Measurements from ENCODE around the gene TEX26. TPM values are rescaled to one million over a fixed set of nuclear protein-coding genes. Genes with fewer than 3 reads are reported as not detected.

TEX26 gene
- total and polyA plus RNA-seq, 4 donors = 0.08 to 0.31 TPM; not detected in 2

- no peaks in the 10 kb centered on the region for H3K9me3 ChIP-seq (ENCODE audit: control insufficient read depth in 4 of 4, low read length in 3 of 4)
- H3K4me3 ChIP-seq (ENCODE audit: low read depth in 1 of 3, low read length in 3 of 3) = no peak overlapping the region
- no peaks in the 10 kb centered on the region for H3K36me3 ChIP-seq (ENCODE audit: control insufficient read depth in 4 of 4, insufficient read depth in 3 of 4, low read depth in 1 of 4, low read length in 3 of 4)
- H3K4me1 ChIP-seq (ENCODE audit: control insufficient read depth in 4 of 4, insufficient read depth in 4 of 4, low read length in 3 of 4) = no peaks in the 10 kb centered on the region
- DNase-seq (ENCODE audit: low spot score) = no peak
- 88% methylated on average over 4 of the region's 4 CpGs for WGBS
- no peak for TF ChIP-seq RAD21 (IDR thresholded peaks at IDR 0.05)
- TF ChIP-seq GABPA (IDR thresholded peaks at IDR 0.05 in 1 of 2, conservative IDR thresholded peaks at IDR 0.05 in 1 of 2) = no peak
- TF ChIP-seq YY1 (IDR thresholded peaks at IDR 0.05) = no peak
- no peak overlapping the region for H3K27ac ChIP-seq (ENCODE audit: low read depth in 1 of 2, low read length in 2 of 2)
- H3K27me3 ChIP-seq (ENCODE audit: control insufficient read depth in 4 of 4, insufficient read depth in 4 of 4, low read length in 3 of 4) = no peaks in the 10 kb centered on the region
- no peak overlapping the region for H3K9ac ChIP-seq (ENCODE audit: low read depth in 1 of 2, low read length in 2 of 2)
Measured at GRCh38 chr13:30984620-30985019, 52.2 kb downstream of the TEX26 start.

- Histone ChIP-seq H3K4me3 (ENCODE audit: low read depth in 1 of 3, low read length in 3 of 3) (no peak overlapping the region), H3K27ac (ENCODE audit: low read depth in 1 of 2, low read length in 2 of 2) (no peak overlapping the region), H3K4me1 (ENCODE audit: control insufficient read depth in 4 of 4, insufficient read depth in 4 of 4, low read length in 3 of 4) (no peaks in the 10 kb centered on the region), H3K9me3 (ENCODE audit: control insufficient read depth in 4 of 4, low read length in 3 of 4) (no peaks in the 10 kb centered on the region), H3K36me3 (ENCODE audit: control insufficient read depth in 4 of 4, insufficient read depth in 3 of 4, low read depth in 1 of 4, low read length in 3 of 4) (no peaks in the 10 kb centered on the region), H3K27me3 (ENCODE audit: control insufficient read depth in 4 of 4, insufficient read depth in 4 of 4, low read length in 3 of 4) (no peaks in the 10 kb centered on the region), H3K9ac (ENCODE audit: low read depth in 1 of 2, low read length in 2 of 2) (no peak overlapping the region)
- WGBS = 85% methylated on average over 3 of the region's 3 CpGs
- no peak for DNase-seq (ENCODE audit: low spot score)
- TF ChIP-seq FOXA1 (IDR thresholded peaks at IDR 0.05) = no peak
- TF ChIP-seq FOXA2 (IDR thresholded peaks at IDR 0.05) = no peak
- no peak for TF ChIP-seq ZBTB33 (IDR thresholded peaks at IDR 0.05)
- TF ChIP-seq ATF3 (IDR thresholded peaks at IDR 0.05) = no peak
- TF ChIP-seq MAX (IDR thresholded peaks at IDR 0.05) = no peak
- TF ChIP-seq RAD21 (IDR thresholded peaks at IDR 0.05) = no peak
- no peak for TF ChIP-seq SP1 (IDR thresholded peaks at IDR 0.05)
- no peak for TF ChIP-seq HNF4G (IDR thresholded peaks at IDR 0.05)
- TF ChIP-seq EGR1 (IDR thresholded peaks at IDR 0.05; ENCODE audit: low read depth in 2 of 2) = no peak
- no peak for TF ChIP-seq RXRA (IDR thresholded peaks at IDR 0.05)
- no peak for TF ChIP-seq TAF1 (conservative IDR thresholded peaks at IDR 0.05)
- TF ChIP-seq JUND (IDR thresholded peaks at IDR 0.05) = no peak
- TF ChIP-seq YY1 (IDR thresholded peaks at IDR 0.05) = no peak
- no peak for TF ChIP-seq GABPA (IDR thresholded peaks at IDR 0.05 in 1 of 2, conservative IDR thresholded peaks at IDR 0.05 in 1 of 2)
- TF ChIP-seq HNF4A (conservative IDR thresholded peaks at IDR 0.05) = no peak
Measured at GRCh38 chr13:30985637-30986205, 53.3 kb downstream of the TEX26 start.

GRCh38 chr13:30991184-30991583 is 58.7 kb downstream of the TEX26 start:
- Histone ChIP-seq H3K4me3 (ENCODE audit: low read depth in 1 of 3, low read length in 3 of 3) (no peak overlapping the region), H3K27ac (ENCODE audit: low read depth in 1 of 2, low read length in 2 of 2) (no peak overlapping the region), H3K9ac (ENCODE audit: low read depth in 1 of 2, low read length in 2 of 2) (no peak overlapping the region), H3K9me3 (ENCODE audit: control insufficient read depth in 4 of 4, low read length in 3 of 4) (no peaks in the 10 kb centered on the region), H3K27me3 (ENCODE audit: control insufficient read depth in 4 of 4, insufficient read depth in 4 of 4, low read length in 3 of 4) (peaks cover 0 to 3% (median 0%) of the 10 kb centered on the region in 4 donors), H3K36me3 (ENCODE audit: control insufficient read depth in 4 of 4, insufficient read depth in 3 of 4, low read depth in 1 of 4, low read length in 3 of 4) (no peaks in the 10 kb centered on the region), H3K4me1 (ENCODE audit: control insufficient read depth in 4 of 4, insufficient read depth in 4 of 4, low read length in 3 of 4) (no peaks in the 10 kb centered on the region)
- DNase-seq (ENCODE audit: low spot score) = no peak
- WGBS = 87% methylated on average over 8 of the region's 8 CpGs
- TF ChIP-seq MAX (IDR thresholded peaks at IDR 0.05) = no peak
- TF ChIP-seq RAD21 (IDR thresholded peaks at IDR 0.05) = no peak
- TF ChIP-seq YY1 (IDR thresholded peaks at IDR 0.05) = no peak
- no peak for TF ChIP-seq EGR1 (IDR thresholded peaks at IDR 0.05; ENCODE audit: low read depth in 2 of 2)
- TF ChIP-seq FOXA1 (IDR thresholded peaks at IDR 0.05) = no peak
- TF ChIP-seq HNF4G (IDR thresholded peaks at IDR 0.05) = no peak
- TF ChIP-seq FOXA2 (IDR thresholded peaks at IDR 0.05) = no peak
- TF ChIP-seq JUND (IDR thresholded peaks at IDR 0.05) = no peak
- TF ChIP-seq GABPA (IDR thresholded peaks at IDR 0.05 in 1 of 2, conservative IDR thresholded peaks at IDR 0.05 in 1 of 2) = no peak
- TF ChIP-seq TAF1 (conservative IDR thresholded peaks at IDR 0.05) = no peak
- TF ChIP-seq NR2F2 (IDR thresholded peaks at IDR 0.05) = no peak
- TF ChIP-seq ATF3 (IDR thresholded peaks at IDR 0.05) = no peak
- TF ChIP-seq RXRA (IDR thresholded peaks at IDR 0.05) = no peak
- TF ChIP-seq ZBTB33 (IDR thresholded peaks at IDR 0.05) = no peak
- no peak for TF ChIP-seq SP1 (IDR thresholded peaks at IDR 0.05)
- TF ChIP-seq CTCF (IDR thresholded peaks at IDR 0.05; ENCODE audit: low read depth, low read length, missing input control) = no peak

Data from liver (tissue), 9 donors.